GM12872 (cell line): Measurements from ENCODE around the gene COL23A1.

ENCODE experiments used
- CTCF ChIP-seq: IDR thresholded peaks from 3 replicates; pipeline ENCODE4 v1.5.1; 2011; ENCODE audit warnings: low read depth, mild to moderate bottlenecking, low read length, moderate library complexity; ENCODE audit not compliant: insufficient read depth

COL23A1 gene

DNA sequence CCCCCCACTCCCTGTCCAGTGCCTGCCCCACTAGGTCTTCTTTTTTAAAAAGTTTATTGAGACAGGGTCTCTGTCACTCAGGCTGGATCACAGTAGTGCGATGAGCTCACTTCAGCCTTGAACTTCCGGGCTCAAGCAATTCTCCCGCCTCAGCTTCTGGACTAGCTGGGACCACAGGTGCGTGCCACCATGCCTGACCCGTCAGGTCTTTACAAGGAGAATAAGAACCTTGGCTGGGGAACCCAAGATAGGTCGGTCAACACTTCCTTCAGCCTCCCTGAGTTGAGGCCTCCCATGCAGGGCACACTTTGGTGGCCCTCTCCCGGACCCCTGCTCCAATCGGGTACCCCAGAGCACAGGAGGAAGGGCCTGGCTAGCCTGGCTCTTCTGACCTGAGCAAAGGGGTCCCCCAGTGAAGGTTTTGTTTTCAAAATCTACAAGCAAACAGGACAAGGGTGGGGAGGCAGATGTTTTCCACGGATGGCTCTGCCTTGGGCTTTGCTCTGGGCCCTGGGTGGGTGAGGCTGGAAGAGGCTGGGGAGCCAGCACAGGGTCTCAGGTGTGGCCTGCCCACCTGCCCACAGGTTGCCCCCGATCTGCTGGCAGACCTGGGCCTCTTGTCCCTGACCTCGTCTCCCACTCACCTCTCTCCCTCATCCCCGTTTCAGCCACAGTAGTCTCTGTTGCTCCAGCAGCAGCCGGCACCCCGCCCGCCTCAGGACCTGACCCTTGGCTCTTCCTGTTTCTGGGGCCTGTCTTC lies 248.9 kb downstream of the COL23A1 start:
- no peak for TF ChIP-seq CTCF

GRCh38 chr5:178340637-178341036 lies 249.6 kb downstream of the COL23A1 start:
- TF ChIP-seq CTCF = no peak

DNA sequence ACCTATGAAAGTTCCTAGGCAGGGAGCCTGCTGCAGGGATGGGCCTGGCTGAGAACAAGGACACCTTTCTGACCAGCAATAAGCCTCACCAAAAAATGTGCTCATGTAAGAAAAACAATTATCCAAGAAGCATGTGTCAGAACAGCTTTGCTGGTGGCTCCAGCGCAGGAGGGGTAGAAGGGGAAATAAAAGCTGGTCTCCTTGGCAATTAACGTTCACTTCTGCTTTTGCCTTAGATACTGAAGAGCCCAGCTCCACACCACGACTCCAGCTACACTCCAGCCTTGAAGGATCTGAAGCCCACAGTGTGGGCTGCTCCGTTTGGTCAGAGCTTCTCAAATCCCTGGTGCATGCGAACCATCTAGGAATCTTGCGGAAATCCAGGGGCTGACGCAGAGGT lies 250.0 kb downstream of the COL23A1 start:
- TF ChIP-seq CTCF = no peak

GRCh38 chr5:178339272-178339671 lies 250.9 kb downstream of the COL23A1 start:
- TF ChIP-seq CTCF = no peak

- no peak for TF ChIP-seq CTCF
Observed at GRCh38 chr5:178338750-178339144, 251.4 kb downstream of the COL23A1 start.

DNA sequence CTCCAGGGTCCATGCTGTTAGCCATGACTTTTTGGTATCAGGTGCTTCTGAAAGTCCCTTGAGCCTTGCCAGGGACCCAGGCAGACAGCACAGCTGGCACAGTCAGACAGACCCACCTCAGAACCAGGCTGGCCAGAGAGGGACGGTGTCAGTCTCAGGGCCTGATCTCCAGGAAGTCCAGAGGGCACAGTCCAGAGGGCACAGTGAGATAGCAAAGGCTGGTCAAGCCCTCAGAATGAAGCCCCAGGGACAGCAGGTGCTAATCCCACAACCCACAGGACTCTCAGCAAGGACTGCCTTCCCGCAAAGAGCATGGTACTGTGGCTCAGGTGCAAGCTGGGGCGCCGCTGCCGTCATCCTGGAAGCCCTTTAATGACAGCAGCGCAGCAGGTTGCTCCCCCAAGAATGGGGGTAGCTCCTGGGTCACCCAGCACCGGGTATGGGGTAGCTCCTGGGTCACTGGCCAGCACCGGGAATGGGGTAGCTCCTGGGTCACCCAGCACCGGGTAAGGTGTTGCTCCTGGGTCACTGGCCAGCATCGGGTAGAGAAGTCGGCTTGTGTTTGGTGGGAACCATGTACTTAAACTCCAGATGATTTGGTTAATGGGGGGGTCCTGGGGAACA lies 252.0 kb downstream of the COL23A1 start:
- TF ChIP-seq CTCF = no peak

GRCh38 chr5:178337334-178337741 lies 252.9 kb downstream of the COL23A1 start:
- no peak for TF ChIP-seq CTCF
